Choroid plexus epithelial cell (primary cell): ENCODE data around the gene GLYR1.

Experiments used
- DNase-seq: peaks from one replicate; pipeline ENCODE4 v3.0.0-alpha.2; 2010; ENCODE audit warnings: low read depth
- H3K4me3 ChIP-seq: 2 replicates; pipeline ENCODE4 v1.5.1; 2011; ENCODE audit warnings: low read depth, mild to moderate bottlenecking, control low read depth, low read length, moderate library complexity
- TF ChIP-seq, protein P1 (sequence below): conservative IDR thresholded peaks from 2 replicates; pipeline ENCODE4 v1.5.1; 2011; ENCODE audit warnings: low read depth, mild to moderate bottlenecking, control low read depth, inconsistent platforms, low read length, moderate library complexity

Gene GLYR1

DNA sequence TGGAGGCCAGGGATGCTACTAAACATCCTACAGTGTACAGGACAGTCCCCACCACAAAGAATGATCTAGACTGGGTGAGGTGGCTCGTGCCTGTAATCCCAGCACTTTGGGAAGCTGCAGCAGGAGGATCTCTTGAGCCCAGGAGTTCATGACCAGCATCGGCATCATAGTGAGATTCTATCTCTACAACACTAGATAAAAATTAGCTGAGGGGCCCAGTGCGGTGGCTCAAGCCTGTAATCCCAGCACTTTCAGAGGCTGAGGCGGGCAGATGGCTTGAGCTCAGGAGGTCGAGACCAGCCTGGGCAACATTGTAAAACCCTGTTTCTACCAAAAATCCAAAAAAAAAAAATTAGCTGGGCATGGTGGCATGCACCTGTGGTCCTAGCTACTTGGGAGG lies 74.7 kb downstream of the GLYR1 start:
- no peak overlapping the region for H3K4me3 ChIP-seq
- DNase-seq, result no peak
- TF ChIP-seq, protein P1, sequence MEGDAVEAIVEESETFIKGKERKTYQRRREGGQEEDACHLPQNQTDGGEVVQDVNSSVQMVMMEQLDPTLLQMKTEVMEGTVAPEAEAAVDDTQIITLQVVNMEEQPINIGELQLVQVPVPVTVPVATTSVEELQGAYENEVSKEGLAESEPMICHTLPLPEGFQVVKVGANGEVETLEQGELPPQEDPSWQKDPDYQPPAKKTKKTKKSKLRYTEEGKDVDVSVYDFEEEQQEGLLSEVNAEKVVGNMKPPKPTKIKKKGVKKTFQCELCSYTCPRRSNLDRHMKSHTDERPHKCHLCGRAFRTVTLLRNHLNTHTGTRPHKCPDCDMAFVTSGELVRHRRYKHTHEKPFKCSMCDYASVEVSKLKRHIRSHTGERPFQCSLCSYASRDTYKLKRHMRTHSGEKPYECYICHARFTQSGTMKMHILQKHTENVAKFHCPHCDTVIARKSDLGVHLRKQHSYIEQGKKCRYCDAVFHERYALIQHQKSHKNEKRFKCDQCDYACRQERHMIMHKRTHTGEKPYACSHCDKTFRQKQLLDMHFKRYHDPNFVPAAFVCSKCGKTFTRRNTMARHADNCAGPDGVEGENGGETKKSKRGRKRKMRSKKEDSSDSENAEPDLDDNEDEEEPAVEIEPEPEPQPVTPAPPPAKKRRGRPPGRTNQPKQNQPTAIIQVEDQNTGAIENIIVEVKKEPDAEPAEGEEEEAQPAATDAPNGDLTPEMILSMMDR, result no peak

DNA sequence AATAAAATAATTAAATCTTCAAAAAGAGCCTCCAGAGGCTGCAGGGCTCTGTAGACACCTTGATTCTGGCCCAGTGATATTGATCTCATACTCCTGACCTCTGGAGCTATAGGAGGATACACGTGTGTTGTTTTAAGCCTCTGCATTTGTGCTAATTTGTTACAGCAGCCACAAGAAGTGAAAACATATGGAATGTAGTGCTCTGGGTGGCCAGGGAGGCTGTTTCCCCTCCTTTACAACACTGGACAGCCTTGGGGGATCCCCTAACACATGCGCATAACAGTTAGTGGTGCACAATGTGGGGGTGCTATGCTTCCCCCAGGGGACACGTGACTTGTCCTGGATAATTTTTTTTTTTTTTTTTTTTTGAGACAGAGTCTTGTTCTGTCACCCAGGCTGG lies 75.4 kb downstream of the GLYR1 start:
- TF ChIP-seq, protein P1, result no peak
- H3K4me3 ChIP-seq, result no peak overlapping the region
- DNase-seq, result no peak

DNA sequence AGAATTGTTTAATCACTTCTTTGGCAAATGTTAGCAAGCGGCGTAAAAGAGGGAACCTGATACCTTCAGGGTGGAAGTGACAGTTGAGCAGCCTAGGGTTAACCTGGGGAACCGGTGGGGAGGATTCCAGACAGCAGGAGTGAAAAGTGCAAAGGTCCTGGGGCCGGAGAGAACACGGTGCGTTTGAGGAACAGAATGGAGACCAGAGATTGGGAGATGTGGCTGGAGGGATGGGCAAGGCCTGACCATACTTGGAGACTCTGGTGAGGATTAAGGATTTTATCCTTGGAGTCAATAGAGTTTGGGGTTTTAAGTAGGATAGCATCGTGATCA lies 77.8 kb downstream of the GLYR1 start:
- TF ChIP-seq, protein P1, result no peak
- no peak for DNase-seq
- H3K4me3 ChIP-seq, result no peak overlapping the region

GRCh38 chr16:4768549-4769305 lies 78.4 kb downstream of the GLYR1 start:
- peak; percentile 97 for DNase-seq
- TF ChIP-seq, protein P1, result no peak
- H3K4me3 ChIP-seq, result peak overlapping the region; percentile 67

DNA sequence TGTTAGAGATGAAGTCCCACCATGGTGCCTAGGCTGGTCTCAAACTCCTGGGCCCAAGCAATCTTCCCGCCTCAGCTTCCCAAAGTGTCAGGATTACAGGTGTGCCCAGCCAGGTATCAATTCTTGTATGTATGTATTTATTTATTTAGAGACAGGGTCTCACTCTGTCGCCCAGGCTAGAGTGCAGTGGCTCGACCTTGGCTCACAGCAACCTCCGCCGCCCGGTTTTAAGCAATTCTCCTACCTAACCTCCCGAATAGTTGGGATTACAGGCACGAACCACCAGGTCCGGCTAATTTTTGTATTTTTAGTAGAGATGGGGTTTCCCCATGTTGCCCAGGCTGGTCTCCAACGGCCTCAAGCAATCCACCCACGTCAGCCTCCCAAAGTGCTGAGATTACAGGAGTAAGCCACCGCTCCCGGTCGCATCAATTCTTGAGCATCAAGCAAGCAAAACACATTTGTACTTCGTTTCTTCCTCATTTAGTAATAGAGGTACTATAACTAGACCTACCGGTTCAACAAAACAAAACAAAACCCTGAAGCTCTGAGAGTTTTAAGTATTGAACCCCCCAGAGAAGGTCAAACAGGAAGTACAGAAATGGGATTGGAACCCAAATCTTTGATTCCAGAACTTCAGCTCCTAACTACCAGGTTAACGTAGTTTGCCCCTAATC lies 79.1 kb downstream of the GLYR1 start:
- peak; percentile 57 for DNase-seq
- TF ChIP-seq, protein P1, result no peak
- peak overlapping the region; percentile 67 for H3K4me3 ChIP-seq

- H3K4me3 ChIP-seq, result peak within 1 kb of the TSS; percentile 92
- TF ChIP-seq, protein P1, result no peak
- peak; percentile 97 for DNase-seq
Observed at GRCh38 chr16:4766875-4767628, 80.0 kb downstream of the GLYR1 start, which contains the start of gene ZNF500. ZNF500 (minus strand) TSS chr16:4767162; CDS start chr16:4765978, 1,184 bp downstream.
